MM.1S (cell line): ENCODE results near the gene RGMA.

ENCODE experiments used
- DNase-seq: peaks from one replicate; pipeline ENCODE4 v3.0.0-alpha.2; 2015
- H2AFZ ChIP-seq: fragments of 300-600 bp; sonication (generic); 2 replicates; pipeline ENCODE4 v1.6.0; 2016; ENCODE audit warnings: antibody characterized with exemption, low read length
- H3F3A ChIP-seq: fragments of 300-600 bp; sonication (generic); 2 replicates; pipeline ENCODE4 v1.6.1; 2016; ENCODE audit warnings: mild to moderate bottlenecking, antibody characterized with exemption, low read length, moderate library complexity, mixed read lengths; ENCODE audit not compliant: insufficient read depth
- H3K27ac ChIP-seq: fragments of 300-600 bp; sonication (generic); 2 replicates; pipeline ENCODE4 v1.5.1; 2016; ENCODE audit warnings: mild to moderate bottlenecking, low read length
- H3K27me3 ChIP-seq: fragments of 300-600 bp; sonication (generic); replicated peaks from 2 replicates; pipeline ENCODE4 v1.6.0; 2016; ENCODE audit warnings: low read length; ENCODE audit not compliant: insufficient read depth
- H3K36me3 ChIP-seq: fragments of 300-600 bp; sonication (generic); replicated peaks from 2 replicates; pipeline ENCODE4 v1.6.1; 2016; ENCODE audit warnings: mild to moderate bottlenecking, low read length, mixed read lengths; ENCODE audit not compliant: insufficient read depth
- H3K4me1 ChIP-seq: fragments of 300-600 bp; sonication (generic); 2 replicates; pipeline ENCODE4 v1.6.1; 2016; ENCODE audit warnings: low read length, mixed read lengths
- H3K4me2 ChIP-seq: fragments of 300-600 bp; sonication (generic); 2 replicates; pipeline ENCODE4 v1.6.0; 2016; ENCODE audit warnings: low read depth, low read length
- H3K4me3 ChIP-seq: fragments of 300-600 bp; sonication (generic); 2 replicates; pipeline ENCODE4 v1.5.1; 2016; ENCODE audit warnings: low read length, mixed read lengths
- H3K79me2 ChIP-seq: fragments of 300-600 bp; sonication (generic); 2 replicates; pipeline ENCODE4 v1.6.1; 2016; ENCODE audit warnings: mixed run types, low read length, mixed read lengths
- H3K9ac ChIP-seq: fragments of 300-600 bp; sonication (generic); 2 replicates; pipeline ENCODE4 v1.6.1; 2016; ENCODE audit warnings: low read length, mixed read lengths
- H3K9me2 ChIP-seq: fragments of 300-600 bp; sonication (generic); replicated peaks from 2 replicates; pipeline ENCODE4 v1.6.1; 2016; ENCODE audit warnings: mild to moderate bottlenecking, low read length, mixed read lengths; ENCODE audit not compliant: insufficient read depth
- H3K9me3 ChIP-seq: fragments of 300-600 bp; sonication (generic); replicated peaks from 2 replicates; pipeline ENCODE4 v1.6.1; 2016; ENCODE audit warnings: mild to moderate bottlenecking, low read length, mixed read lengths; ENCODE audit not compliant: insufficient read depth
- H4K20me1 ChIP-seq: fragments of 300-600 bp; sonication (generic); 2 replicates; pipeline ENCODE4 v1.6.1; 2016; ENCODE audit warnings: mild to moderate bottlenecking, low read length, moderate library complexity, mixed read lengths; ENCODE audit not compliant: insufficient read depth
- EZH2 ChIP-seq: fragments of 300-600 bp; sonication (generic); optimal IDR thresholded peaks from 2 replicates; pipeline ENCODE3; 2017; ENCODE audit warnings: low read depth, mild to moderate bottlenecking, antibody characterized with exemption, low read length, mixed read lengths
- EZH2phosphoT487 ChIP-seq: fragments of 300-600 bp; sonication (generic); IDR thresholded peaks from 2 replicates; pipeline ENCODE4 v1.6.1; 2018; ENCODE audit warnings: antibody characterized with exemption, low read length
- TF ChIP-seq, protein P1 (sequence below): fragments of 300-600 bp; sonication (generic); IDR thresholded peaks from 2 replicates; pipeline ENCODE4 v1.5.1; 2016; ENCODE audit warnings: antibody characterized with exemption, low read length, mixed read lengths

The RGMA gene

DNA sequence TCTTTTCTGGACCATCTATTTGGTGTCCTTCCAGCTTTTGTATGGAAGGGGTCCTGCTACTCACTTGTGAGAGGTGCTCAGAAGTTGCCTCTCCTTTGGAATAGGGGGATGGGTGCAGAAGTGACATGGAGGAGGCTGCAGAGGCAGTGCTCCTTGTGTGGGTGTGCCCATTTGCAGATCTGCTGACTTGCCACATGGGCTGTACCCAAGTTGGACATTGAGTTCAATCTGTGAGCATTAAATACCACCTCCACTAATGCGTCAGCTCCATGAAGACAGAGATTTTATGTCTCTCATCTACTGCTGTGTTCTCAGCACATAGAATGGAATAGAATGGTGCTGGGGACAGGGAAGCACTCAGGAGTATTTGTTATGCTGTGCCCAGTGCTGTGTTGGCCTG lies 76.2 kb downstream of the RGMA start:
- H3K4me3 ChIP-seq, result no peak overlapping the region
- H3K4me1 ChIP-seq, result no peaks in the 10 kb centered on the region
- TF ChIP-seq EZH2phosphoT487 (no peak), EZH2 (no peak)
- TF ChIP-seq, protein P1, sequence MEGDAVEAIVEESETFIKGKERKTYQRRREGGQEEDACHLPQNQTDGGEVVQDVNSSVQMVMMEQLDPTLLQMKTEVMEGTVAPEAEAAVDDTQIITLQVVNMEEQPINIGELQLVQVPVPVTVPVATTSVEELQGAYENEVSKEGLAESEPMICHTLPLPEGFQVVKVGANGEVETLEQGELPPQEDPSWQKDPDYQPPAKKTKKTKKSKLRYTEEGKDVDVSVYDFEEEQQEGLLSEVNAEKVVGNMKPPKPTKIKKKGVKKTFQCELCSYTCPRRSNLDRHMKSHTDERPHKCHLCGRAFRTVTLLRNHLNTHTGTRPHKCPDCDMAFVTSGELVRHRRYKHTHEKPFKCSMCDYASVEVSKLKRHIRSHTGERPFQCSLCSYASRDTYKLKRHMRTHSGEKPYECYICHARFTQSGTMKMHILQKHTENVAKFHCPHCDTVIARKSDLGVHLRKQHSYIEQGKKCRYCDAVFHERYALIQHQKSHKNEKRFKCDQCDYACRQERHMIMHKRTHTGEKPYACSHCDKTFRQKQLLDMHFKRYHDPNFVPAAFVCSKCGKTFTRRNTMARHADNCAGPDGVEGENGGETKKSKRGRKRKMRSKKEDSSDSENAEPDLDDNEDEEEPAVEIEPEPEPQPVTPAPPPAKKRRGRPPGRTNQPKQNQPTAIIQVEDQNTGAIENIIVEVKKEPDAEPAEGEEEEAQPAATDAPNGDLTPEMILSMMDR, result no peak
- H3K9me2 ChIP-seq, result no peaks in the 10 kb centered on the region
- H3K79me2 ChIP-seq, result no peaks in the 10 kb centered on the region
- no peaks in the 10 kb centered on the region for H3F3A ChIP-seq
- H3K36me3 ChIP-seq, result peaks cover 18% of the 10 kb centered on the region
- no peaks in the 10 kb centered on the region for H4K20me1 ChIP-seq
- no peaks in the 10 kb centered on the region for H3K27me3 ChIP-seq
- no peak for DNase-seq
- no peak overlapping the region for H3K27ac ChIP-seq
- H3K9me3 ChIP-seq, result no peaks in the 10 kb centered on the region
- no peak overlapping the region for H2AFZ ChIP-seq
- no peak overlapping the region for H3K4me2 ChIP-seq
- no peak overlapping the region for H3K9ac ChIP-seq

DNA sequence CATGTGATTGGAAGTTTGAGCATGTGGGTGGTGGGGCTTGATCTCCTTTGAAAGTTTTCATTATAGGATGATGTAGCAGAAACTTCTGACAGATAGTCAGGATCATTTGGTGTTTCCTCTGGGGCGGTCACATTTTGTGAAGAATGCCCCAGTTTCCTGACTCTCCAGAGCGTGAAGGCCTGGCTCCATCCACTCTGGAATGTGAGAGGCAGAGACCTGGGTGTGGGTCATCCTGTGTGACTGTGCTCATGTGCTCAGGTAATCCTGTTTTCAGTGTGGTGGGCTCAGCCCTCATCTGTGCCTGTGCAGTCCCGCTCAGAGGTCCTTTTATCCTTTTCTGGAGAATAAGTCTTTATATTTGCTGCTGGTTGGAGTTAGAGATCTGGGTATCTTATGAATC lies 81.0 kb downstream of the RGMA start:
- DNase-seq, result no peak
- no peaks in the 10 kb centered on the region for H4K20me1 ChIP-seq
- H3K4me2 ChIP-seq, result no peak overlapping the region
- H3K36me3 ChIP-seq, result peaks cover 9% of the 10 kb centered on the region; the same call in 1 of the 2 replicates
- H3K9me2 ChIP-seq, result no peaks in the 10 kb centered on the region
- no peaks in the 10 kb centered on the region for H3F3A ChIP-seq
- no peaks in the 10 kb centered on the region for H3K4me1 ChIP-seq
- H3K27me3 ChIP-seq, result no peaks in the 10 kb centered on the region
- TF ChIP-seq EZH2phosphoT487, result no peak
- TF ChIP-seq, protein P1, result no peak
- no peak for TF ChIP-seq EZH2
- H3K4me3 ChIP-seq, result no peak overlapping the region
- no peak overlapping the region for H2AFZ ChIP-seq
- no peaks in the 10 kb centered on the region for H3K79me2 ChIP-seq
- no peak overlapping the region for H3K9ac ChIP-seq
- H3K27ac ChIP-seq, result no peak overlapping the region
- H3K9me3 ChIP-seq, result no peaks in the 10 kb centered on the region

DNA sequence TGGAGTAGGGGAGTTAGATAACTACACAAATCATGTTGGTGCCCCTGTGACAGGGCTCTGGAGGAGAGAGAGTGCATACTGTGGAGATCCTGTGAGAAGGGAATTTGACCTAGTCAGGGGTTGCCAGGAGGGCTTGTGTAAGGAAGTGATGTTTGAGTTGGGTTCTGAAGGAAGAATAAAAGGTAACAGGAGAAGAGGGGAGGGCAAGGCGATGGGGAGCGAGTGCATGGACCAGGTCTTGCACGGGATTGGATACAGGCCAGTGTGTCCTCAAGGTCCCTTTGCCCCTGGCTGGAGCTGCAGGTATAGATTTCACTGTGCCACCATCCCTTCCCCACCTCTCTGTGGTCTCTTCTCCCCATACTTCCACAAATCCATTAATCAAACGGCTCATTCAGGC lies 83.9 kb downstream of the RGMA start:
- no peaks in the 10 kb centered on the region for H3F3A ChIP-seq
- no peak overlapping the region for H3K4me2 ChIP-seq
- H3K36me3 ChIP-seq, result 0 out of 2 replicates have a peak, but pooled peaks cover 4% of the 10 kb centered on the region
- no peak overlapping the region for H3K4me3 ChIP-seq
- no peak overlapping the region for H2AFZ ChIP-seq
- H3K9ac ChIP-seq, result no peak overlapping the region
- H3K9me2 ChIP-seq, result no peaks in the 10 kb centered on the region
- TF ChIP-seq EZH2 (no peak), EZH2phosphoT487 (no peak)
- TF ChIP-seq, protein P1, result no peak
- H3K79me2 ChIP-seq, result no peaks in the 10 kb centered on the region
- H3K27me3 ChIP-seq, result no peaks in the 10 kb centered on the region
- H3K4me1 ChIP-seq, result no peaks in the 10 kb centered on the region
- DNase-seq, result no peak
- no peaks in the 10 kb centered on the region for H3K9me3 ChIP-seq
- H4K20me1 ChIP-seq, result no peaks in the 10 kb centered on the region
- H3K27ac ChIP-seq, result no peak overlapping the region
